Fibroblast of skin of right biceps (primary cell): ENCODE results near the gene BAMBI.

Experiments
- DNase-seq: peaks from one replicate; pipeline ENCODE4 v3.0.0-alpha.2; 2013

BAMBI gene

GRCh38 chr10:28676326-28676967 lies 874 bp upstream of the BAMBI start:
- no peak for DNase-seq

- peak; percentile 30 for DNase-seq
Observed at GRCh38 chr10:28677888-28678686, 766 bp downstream of the BAMBI start.

- no peak for DNase-seq
Observed at GRCh38 chr10:28678687-28679457, 1.6 kb downstream of the BAMBI start.

GRCh38 chr10:28679581-28680357 lies 2.4 kb downstream of the BAMBI start:
- no peak for DNase-seq

- DNase-seq: no peak
Observed at GRCh38 chr10:28680358-28680752, 3.0 kb downstream of the BAMBI start.

GRCh38 chr10:28681291-28681763 lies 4.0 kb downstream of the BAMBI start:
- no peak for DNase-seq

- no peak for DNase-seq
Observed at GRCh38 chr10:28681928-28682750, 4.8 kb downstream of the BAMBI start.

GRCh38 chr10:28684157-28684985 lies 7.0 kb downstream of the BAMBI start:
- DNase-seq: no peak

- DNase-seq: no peak
Observed at GRCh38 chr10:28684986-28685580, 7.8 kb downstream of the BAMBI start.

- no peak for DNase-seq
Observed at GRCh38 chr10:28685717-28686116, 8.4 kb downstream of the BAMBI start.

GRCh38 chr10:28686835-28687682 lies 9.7 kb downstream of the BAMBI start:
- DNase-seq: no peak

- no peak for DNase-seq
Observed at GRCh38 chr10:28687683-28688001, 10.3 kb downstream of the BAMBI start.

- DNase-seq: no peak
Observed at GRCh38 chr10:28690545-28690944, 13.2 kb downstream of the BAMBI start.

- DNase-seq: no peak
Observed at GRCh38 chr10:28691187-28691694, 13.9 kb downstream of the BAMBI start.

GRCh38 chr10:28692050-28692449 lies 14.7 kb downstream of the BAMBI start:
- no peak for DNase-seq

GRCh38 chr10:28694530-28694929 lies 17.2 kb downstream of the BAMBI start:
- DNase-seq: no peak

GRCh38 chr10:28698075-28698474 lies 20.8 kb downstream of the BAMBI start:
- DNase-seq: no peak

GRCh38 chr10:28704464-28705161 lies 27.3 kb downstream of the BAMBI start:
- no peak for DNase-seq

- no peak for DNase-seq
Observed at GRCh38 chr10:28705472-28705871, 28.2 kb downstream of the BAMBI start.
